GM19324 (cell line): ENCODE measurements around the gene TMEM8B.

Experiments
- ATAC-seq: cut with Tn5 transposase; IDR thresholded peaks from one replicate; pipeline ENCODE4 v1.9.1; 2021; ENCODE audit warnings: mild to moderate bottlenecking, moderate library complexity; ENCODE audit not compliant: unreplicated experiment, low FRiP score

TMEM8B gene

DNA sequence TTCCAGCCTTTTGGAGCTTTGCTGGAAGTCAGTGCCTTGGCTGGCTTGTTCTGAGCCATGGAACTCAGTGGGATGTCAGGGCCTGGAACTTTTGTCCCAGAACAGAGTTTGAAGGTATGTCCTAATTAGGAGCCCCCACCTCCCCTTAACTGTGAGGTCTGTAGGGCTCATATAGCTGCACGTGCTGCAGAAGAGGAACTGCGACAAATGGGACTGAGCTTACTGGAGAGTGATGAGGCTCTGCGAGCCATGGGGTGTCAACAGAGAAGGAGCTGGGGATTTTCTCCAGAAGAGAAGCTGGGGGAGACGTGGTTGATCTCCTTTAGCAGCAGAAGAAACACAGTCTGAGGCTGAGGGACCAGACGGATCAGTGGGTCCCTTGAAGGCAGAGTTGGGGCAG lies 10.9 kb downstream of the TMEM8B start:
- no peak for ATAC-seq

GRCh38 chr9:35840881-35841644 lies 12.0 kb downstream of the TMEM8B start:
- no peak for ATAC-seq

- ATAC-seq, result no peak
Observed at GRCh38 chr9:35841645-35841900, 12.5 kb downstream of the TMEM8B start.

- ATAC-seq, result no peak
Observed at GRCh38 chr9:35842020-35842745, 13.2 kb downstream of the TMEM8B start.

GRCh38 chr9:35842795-35843194 lies 13.8 kb downstream of the TMEM8B start:
- ATAC-seq, result no peak

- no peak for ATAC-seq
Observed at GRCh38 chr9:35844628-35845270, 15.7 kb downstream of the TMEM8B start.

GRCh38 chr9:35845824-35846771 lies 17.1 kb downstream of the TMEM8B start:
- ATAC-seq, result no peak

DNA sequence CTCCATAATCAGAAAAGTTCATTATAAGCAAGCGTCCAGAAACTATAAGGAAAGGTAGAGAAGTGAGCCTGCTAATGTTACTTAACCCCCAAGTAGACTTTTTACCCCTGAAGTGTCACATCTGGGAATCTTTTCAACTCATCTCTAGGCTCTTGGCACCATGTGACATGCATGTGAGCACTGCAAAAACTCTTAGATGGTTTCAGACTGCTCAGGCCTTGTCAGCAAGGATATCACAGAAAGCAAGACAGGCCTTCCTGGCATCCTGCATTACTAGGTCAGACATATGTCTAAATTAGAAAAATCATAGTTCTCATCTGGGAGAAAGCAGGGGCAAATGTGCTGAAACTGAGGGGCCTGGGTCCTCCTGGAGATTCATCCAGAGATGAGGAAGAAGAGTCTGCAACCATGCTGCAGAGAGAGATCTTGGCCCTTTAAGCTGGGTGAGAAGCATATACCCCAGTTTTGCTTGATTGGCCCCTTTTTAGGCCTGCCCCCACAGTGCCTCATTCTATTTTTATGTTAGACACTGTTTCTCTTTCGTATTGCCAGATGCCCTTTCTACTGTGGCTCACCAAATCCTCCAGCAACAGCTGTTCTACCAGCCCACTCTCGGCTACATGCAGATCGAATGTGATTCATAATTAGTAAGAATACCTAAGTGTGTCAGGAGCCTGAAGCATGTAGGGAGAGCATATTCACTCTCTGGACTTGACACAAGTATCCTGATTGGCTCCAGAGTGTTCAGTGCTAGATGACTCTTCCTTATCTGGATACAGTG lies 19.0 kb downstream of the TMEM8B start:
- ATAC-seq, result peak; percentile 84

- ATAC-seq, result no peak
Observed at GRCh38 chr9:35852267-35852815, 23.3 kb downstream of the TMEM8B start.

DNA sequence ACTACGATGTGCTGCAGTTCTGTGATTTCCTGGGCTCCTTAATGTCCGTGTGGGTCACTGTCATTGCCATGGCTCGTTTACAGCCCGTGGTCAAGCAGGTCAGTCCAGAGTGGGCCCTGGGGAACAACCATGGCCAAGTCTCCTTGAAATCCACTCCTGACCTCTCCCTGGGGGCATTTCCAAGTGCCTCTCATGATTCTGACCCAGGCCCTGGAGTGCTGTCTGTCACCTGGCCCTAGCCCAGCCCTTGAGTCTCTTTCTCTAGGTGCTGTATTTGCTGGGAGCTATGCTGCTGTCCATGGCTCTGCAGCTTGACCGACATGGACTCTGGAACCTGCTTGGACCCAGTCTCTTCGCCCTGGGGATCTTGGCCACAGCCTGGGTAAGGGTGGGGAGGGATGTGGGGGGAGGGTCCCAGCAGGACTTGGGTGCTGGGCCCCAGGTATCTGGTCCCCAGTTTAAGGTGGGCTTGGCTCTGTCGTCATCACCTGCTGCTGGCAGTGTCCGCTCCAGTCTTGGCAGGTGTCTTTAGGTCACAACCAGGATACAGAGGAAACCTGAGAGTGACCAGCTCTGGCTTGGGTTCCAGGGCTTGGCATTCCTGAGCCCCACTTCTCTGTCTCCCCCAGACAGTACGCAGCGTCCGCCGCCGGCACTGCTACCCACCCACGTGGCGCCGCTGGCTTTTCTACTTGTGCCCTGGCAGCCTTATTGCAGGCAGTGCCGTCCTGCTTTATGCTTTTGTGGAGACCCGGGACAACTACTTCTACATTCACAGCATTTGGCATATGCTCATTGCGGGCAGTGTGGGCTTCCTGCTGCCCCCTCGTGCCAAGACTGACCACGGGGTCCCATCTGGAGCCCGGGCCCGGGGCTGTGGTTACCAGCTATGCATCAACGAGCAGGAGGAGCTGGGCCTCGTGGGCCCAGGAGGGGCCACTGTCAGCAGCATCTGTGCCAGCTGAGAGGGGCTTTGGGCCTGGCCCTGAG lies 24.1 kb downstream of the TMEM8B start:
- ATAC-seq, result no peak

- ATAC-seq, result no peak
Observed at GRCh38 chr9:35854091-35854762, 25.2 kb downstream of the TMEM8B start.

- ATAC-seq, result no peak
Observed at GRCh38 chr9:35856206-35856605, 27.2 kb downstream of the TMEM8B start.

DNA sequence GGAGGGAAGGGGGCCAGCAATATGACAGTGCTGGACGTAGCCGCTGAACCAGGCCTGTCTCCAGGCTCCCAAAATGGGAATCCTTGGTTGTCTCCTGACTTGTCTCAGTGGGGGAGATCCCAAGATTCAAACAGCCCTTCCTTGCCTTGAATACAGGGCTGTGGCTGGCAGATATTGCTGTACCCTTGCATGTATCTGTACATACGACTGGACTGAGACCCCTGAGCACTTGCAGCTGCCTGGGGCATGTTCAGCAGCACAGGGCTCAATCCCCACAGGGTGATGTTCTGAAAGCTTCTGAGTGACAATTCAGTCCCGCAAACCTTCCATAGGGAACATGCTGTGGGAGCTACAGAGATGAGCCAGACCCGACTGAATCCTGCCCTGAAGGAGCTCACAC lies 27.9 kb downstream of the TMEM8B start:
- no peak for ATAC-seq

- ATAC-seq, result no peak
Observed at GRCh38 chr9:35858458-35858857, 29.4 kb downstream of the TMEM8B start.

DNA sequence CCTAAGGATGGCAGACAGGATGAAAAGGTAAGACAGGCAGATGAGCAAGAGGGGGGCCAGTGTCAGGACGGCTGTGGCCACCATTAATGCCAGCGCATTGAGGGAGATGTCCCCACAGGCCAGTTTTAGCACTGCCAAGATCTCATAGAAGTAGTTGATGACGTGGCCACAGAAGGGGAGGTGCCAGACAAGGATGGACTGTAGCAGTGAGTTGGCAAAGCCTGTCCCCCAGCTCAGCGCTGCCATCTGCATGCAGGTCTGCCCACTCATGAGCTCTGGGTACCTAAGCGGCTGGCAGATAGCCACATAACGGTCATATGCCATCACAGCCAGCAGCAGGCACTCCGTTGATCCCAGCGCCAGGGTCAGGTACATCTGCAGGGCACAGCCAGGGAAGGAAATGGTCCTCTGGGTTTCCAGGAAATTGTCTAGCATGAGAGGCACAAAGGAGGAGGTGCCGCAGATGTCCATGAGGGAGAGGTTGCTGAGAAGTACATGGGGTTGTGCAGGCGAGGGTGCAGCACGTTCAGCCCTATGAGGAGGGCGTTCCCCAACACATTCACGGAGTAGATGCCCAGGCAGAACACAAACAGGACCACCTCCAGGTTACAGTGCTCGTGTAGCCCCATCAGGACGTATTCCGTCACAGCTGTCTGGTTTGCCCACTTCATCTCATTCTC lies 30.4 kb downstream of the TMEM8B start:
- no peak for ATAC-seq

DNA sequence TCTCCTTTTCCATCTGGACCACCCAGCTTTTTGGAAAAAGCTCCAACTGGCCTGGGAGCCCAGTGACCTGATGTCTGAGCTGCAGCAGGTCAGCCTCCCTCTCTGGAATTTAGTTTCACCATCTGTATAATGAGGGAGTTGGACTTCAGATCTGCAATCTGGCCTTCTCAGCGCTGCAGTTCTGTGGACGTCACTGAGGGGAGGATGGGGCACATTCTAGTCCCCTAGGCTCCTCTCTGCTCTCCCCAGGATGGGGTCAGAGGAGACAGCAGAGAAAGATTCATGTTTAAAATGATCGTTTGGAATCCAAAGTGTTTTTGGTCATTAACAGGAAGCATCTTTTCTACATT lies 30.9 kb downstream of the TMEM8B start:
- ATAC-seq, result no peak

DNA sequence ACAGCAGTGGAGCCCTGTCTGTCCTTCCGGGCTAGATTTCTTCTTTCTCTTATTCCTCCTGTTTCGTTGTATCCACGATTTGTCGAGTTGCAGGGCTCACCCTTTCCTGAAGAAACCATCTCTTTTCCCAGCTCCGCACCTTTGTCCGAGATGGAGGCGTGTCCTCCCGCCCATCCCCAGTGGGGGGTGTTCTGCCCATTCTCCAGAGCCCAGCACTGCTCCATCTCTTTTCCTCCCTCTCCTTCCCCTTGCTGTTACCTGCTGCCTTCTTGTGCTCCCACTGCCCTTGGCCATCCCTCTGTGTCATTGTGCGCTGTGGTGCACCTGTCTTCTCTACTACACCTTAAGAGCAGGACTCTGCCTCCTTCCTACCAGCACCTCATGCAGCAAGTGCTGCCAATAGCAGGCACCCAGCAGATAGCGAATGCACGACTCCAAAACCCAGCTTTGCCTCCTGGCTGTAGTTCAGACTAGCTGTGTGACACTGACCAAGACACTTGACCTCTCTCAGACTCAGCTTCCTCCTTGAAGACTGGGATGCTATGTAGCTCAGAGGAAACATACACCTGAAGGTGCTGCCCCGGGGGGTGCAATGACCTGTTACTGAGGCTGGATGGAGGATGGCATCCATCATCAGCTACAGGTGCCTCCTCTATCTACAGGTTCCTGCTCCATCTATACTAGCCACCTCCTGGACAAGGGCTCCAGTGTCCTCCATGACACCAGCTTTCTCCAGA lies 32.3 kb downstream of the TMEM8B start:
- no peak for ATAC-seq
